H1 (cell line): Measurements from ENCODE around the gene UIMC1.

ENCODE experiments used
- EP300 ChIP-seq, 2 experiments: IDR thresholded peaks; 1 replicate in 1 of 2; 2 replicates in 1 of 2; pipeline ENCODE4 v1.6.1; 2011 to 2012; ENCODE audit warnings: low read depth in 2 of 2, low read length in 2 of 2, mild to moderate bottlenecking in 2 of 2, borderline replicate concordance in 1 of 2, inconsistent platforms in 1 of 2, moderate library complexity in 1 of 2
- POLR2AphosphoS5 ChIP-seq: IDR thresholded peaks from 2 replicates; pipeline ENCODE4 v1.6.1; 2011; ENCODE audit warnings: low read depth, low read length
- SP4 ChIP-seq: IDR thresholded peaks from 2 replicates; pipeline ENCODE4 v1.6.1; 2012; ENCODE audit warnings: low read length, inconsistent platforms
- YY1 ChIP-seq: IDR thresholded peaks from 2 replicates; pipeline ENCODE4 v1.6.1; 2011; ENCODE audit warnings: low read depth, mild to moderate bottlenecking, low read length
- TF ChIP-seq, protein P1 (sequence below), 3 experiments: IDR thresholded peaks; 1 replicate in 2 of 3; 2 replicates in 1 of 3; pipeline versions ENCODE4 v1.5.1 to v1.6.1; 2011; ENCODE audit warnings: low read length in 3 of 3, mild to moderate bottlenecking in 3 of 3, inconsistent platforms in 2 of 3, low read depth in 1 of 3, moderate library complexity in 1 of 3; ENCODE audit not compliant: insufficient read depth in 1 of 3; ENCODE audit errors: control extremely low read depth in 1 of 3

DNA sequence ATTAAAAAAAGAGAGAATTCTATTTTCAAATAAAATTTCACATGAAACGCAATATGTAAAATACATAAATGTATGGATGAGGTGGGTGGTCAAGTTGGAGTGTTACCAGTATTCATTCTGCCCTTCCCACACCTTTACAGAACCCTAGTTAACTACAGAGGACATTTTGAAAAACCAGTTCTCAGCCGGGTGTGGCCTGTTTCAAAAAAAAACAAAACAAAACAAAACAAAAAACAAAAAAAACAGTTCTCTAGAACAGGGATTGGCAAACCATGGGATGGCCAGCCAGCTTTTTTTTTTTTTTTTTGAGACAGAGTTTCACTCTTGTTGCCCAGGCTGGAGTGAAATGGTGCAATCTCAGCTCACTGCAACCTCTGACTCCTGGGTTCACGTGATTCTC is 79.0 kb downstream of the UIMC1 start:
- TF ChIP-seq EP300 (IDR thresholded peaks at IDR 0.05; ENCODE audit: borderline replicate concordance in 1 of 2, low read depth in 2 of 2, low read length in 2 of 2), result no peak
- no peak for TF ChIP-seq YY1
- TF ChIP-seq SP4, result no peak
- TF ChIP-seq, protein P1, sequence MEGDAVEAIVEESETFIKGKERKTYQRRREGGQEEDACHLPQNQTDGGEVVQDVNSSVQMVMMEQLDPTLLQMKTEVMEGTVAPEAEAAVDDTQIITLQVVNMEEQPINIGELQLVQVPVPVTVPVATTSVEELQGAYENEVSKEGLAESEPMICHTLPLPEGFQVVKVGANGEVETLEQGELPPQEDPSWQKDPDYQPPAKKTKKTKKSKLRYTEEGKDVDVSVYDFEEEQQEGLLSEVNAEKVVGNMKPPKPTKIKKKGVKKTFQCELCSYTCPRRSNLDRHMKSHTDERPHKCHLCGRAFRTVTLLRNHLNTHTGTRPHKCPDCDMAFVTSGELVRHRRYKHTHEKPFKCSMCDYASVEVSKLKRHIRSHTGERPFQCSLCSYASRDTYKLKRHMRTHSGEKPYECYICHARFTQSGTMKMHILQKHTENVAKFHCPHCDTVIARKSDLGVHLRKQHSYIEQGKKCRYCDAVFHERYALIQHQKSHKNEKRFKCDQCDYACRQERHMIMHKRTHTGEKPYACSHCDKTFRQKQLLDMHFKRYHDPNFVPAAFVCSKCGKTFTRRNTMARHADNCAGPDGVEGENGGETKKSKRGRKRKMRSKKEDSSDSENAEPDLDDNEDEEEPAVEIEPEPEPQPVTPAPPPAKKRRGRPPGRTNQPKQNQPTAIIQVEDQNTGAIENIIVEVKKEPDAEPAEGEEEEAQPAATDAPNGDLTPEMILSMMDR (IDR thresholded peaks at IDR 0.05; ENCODE audit: control extremely low read depth in 1 of 3, insufficient read depth in 1 of 3, low read depth in 1 of 3, low read length in 3 of 3), result no peak
- no peak for TF ChIP-seq POLR2AphosphoS5
